ENCODE results near the gene NPM3. TPM values are rescaled to one million over a fixed set of nuclear protein-coding genes. Genes with fewer than 3 reads are reported as not detected.
A peak's percentile ranks its signal among the peaks of the same experiment; 100 is the strongest.

NPM3 gene, protein sequence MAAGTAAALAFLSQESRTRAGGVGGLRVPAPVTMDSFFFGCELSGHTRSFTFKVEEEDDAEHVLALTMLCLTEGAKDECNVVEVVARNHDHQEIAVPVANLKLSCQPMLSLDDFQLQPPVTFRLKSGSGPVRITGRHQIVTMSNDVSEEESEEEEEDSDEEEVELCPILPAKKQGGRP
- total RNA-seq, result 128 and 158 TPM in 2 replicates

DNA sequence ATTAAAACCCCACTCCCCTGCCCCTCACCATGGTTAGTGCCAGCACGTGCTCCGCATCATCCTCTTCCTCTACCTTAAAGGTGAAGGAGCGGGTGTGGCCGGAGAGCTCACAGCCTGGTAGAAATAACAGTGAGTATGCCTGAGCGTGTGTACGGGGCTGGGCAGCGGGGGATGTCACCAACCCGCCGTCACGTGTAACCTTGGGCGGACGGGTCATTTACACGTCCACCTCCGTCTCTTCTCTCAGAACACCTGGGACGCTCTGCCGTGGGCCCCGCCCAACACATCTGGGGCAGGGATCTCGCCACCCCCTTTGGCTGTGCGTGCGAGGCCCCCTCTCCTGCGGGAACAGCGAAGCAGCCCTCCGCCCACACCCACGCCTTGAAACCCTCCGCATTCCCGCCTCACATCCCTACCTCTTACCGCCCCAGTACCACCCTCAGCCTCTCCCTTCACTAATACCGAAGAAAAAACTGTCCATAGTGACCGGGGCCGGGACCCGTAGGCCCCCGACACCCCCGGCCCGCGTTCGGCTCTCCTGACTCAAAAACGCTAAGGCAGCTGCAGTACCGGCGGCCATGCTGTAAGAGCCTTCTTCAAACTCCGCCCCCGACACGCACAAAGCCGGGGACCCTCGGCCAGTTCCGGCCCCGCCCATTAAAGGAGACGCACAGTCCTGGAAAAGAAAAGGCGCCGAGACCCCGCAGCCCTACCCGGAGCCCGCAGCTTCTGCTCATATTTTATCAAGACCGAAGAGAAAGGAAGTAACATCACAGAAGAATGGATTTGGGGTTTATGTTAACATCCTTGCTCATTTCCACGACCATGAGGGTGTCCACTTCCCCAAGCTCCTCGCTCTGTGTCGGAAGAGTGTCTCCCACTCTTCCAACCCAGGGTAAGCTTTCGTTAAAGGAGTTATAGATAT lies at the start of gene NPM3:
NPM3 (minus strand) TSS at position 636 of the 925 bp plus-strand sequence; CDS start at position 580, 56 bp downstream.
- peak; percentile 60 for DNase-seq (ENCODE audit: low read depth)
- H3K4me3 ChIP-seq (ENCODE audit: low read depth, low read length), result peak within 1 kb of the TSS; percentile 95
- H3K36me3 ChIP-seq (ENCODE audit: control insufficient read depth, insufficient read depth, low read length), result peaks cover 17% of the 10 kb centered on the region
- TF ChIP-seq, protein P1, sequence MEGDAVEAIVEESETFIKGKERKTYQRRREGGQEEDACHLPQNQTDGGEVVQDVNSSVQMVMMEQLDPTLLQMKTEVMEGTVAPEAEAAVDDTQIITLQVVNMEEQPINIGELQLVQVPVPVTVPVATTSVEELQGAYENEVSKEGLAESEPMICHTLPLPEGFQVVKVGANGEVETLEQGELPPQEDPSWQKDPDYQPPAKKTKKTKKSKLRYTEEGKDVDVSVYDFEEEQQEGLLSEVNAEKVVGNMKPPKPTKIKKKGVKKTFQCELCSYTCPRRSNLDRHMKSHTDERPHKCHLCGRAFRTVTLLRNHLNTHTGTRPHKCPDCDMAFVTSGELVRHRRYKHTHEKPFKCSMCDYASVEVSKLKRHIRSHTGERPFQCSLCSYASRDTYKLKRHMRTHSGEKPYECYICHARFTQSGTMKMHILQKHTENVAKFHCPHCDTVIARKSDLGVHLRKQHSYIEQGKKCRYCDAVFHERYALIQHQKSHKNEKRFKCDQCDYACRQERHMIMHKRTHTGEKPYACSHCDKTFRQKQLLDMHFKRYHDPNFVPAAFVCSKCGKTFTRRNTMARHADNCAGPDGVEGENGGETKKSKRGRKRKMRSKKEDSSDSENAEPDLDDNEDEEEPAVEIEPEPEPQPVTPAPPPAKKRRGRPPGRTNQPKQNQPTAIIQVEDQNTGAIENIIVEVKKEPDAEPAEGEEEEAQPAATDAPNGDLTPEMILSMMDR (IDR thresholded peaks at IDR 0.05; ENCODE audit: insufficient read depth, low read length, severe bottlenecking), result no peak
- H3K27me3 ChIP-seq (ENCODE audit: control insufficient read depth, insufficient read depth, low read length), result no peaks in the 10 kb centered on the region
- no peak for FAIRE-seq

DNA sequence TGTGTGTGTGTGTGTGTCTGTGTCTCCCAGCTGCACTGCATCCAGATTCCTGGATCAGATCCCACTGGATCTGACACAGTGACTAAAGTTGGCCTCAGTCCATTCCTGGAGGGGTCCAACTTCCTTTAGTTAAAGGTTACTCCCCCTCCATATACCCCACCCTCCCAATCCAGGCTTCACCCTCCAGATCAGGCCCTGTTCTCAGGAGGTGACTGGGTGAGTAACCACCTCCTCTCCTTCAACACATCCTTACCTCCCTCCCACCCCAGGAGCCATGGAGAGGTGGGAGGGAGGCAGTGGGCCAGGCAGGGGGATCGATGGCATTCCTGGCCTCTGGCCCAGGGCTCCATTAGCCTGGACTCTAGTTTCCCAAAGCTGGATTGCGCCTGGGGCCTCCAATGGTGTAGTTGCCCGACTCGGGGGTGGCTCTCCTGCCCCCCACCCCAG lies 49.1 kb upstream of the NPM3 start:
- FAIRE-seq (no peak), DNase-seq (ENCODE audit: low read depth) (no peak)
- Histone ChIP-seq H3K4me3 (ENCODE audit: low read depth, low read length) (no peak overlapping the region), H3K27me3 (ENCODE audit: control insufficient read depth, insufficient read depth, low read length) (no peaks in the 10 kb centered on the region), H3K36me3 (ENCODE audit: control insufficient read depth, insufficient read depth, low read length) (peaks cover 1% of the 10 kb centered on the region)
- TF ChIP-seq, protein P1 (IDR thresholded peaks at IDR 0.05; ENCODE audit: insufficient read depth, low read length, severe bottlenecking), result no peak

DNA sequence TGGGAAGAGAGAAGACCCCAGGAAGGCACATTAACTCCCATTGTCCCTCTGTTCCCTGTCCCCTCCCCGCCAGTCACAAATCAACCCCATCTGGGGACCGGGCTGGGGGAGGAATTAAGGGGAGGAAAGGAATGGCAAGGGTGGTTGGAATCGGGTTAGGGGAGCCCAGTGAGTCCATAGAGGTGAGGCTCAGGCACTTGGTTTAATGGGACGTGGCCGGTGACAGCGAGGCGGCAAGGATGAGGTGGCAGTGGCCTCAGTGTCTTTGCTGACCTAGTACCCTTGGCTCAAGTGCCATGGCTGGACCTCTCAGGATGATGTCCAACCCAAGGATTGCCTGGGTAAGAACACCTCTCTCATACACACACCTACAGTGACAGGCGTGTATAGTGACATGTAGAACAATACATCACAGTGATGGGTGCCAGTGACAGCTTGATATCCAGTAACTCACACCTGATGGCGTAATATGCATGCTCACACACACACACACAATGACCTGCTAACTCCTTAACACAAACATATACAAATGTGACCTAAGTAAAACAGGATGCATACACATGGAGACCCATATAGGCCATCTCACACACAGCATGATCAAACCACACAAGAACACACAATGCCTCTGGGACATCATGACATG lies 48.0 kb upstream of the NPM3 start:
- Histone ChIP-seq H3K4me3 (ENCODE audit: low read depth, low read length) (peak overlapping the region; percentile 49), H3K27me3 (ENCODE audit: control insufficient read depth, insufficient read depth, low read length) (no peaks in the 10 kb centered on the region), H3K36me3 (ENCODE audit: control insufficient read depth, insufficient read depth, low read length) (peaks cover 1% of the 10 kb centered on the region)
- peak; percentile 95 for FAIRE-seq
- TF ChIP-seq, protein P1 (IDR thresholded peaks at IDR 0.05; ENCODE audit: insufficient read depth, low read length, severe bottlenecking), result no peak
- DNase-seq (ENCODE audit: low read depth), result no peak

DNA sequence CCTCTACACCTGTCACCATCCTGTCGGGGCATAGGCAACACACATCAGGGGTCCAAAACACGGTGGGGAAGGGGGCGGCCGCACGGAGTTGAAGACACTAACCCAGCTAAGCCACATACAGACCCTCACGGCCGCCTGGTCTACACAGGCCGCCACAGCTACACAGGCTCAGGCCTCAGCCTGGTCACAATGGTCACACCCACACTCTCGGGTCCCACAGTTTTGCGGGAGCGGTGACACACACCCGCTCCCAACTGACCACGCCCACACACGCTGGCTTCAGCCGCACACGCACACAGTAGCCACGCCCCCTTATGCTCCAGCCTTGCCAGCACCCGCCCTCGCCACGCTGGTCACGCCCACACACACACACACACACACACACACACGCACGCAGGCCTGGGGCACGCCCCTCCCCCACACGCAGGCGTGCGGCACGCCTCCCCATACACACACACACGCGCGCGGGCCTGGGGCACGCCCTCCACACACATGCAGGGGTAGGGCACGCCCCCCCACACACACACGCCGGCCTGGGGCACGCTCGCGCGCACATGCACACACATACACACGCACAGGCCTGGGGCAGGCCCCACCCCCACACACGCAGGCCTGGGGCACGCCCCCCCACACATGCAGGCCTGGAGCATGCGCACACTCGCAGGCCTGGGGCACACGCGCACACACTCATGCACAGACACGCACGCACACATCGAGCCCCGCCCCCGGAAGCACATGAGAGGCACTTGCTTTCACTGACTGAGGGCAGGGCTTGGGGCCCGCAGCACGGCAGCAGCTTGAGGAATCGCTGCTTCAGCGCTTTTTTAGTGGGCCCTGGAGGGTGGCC lies 47.3 kb upstream of the NPM3 start:
- H3K27me3 ChIP-seq (ENCODE audit: control insufficient read depth, insufficient read depth, low read length), result no peaks in the 10 kb centered on the region
- DNase-seq (ENCODE audit: low read depth) (peak; percentile 73), FAIRE-seq (peak; percentile 86)
- H3K36me3 ChIP-seq (ENCODE audit: control insufficient read depth, insufficient read depth, low read length), result peaks cover 1% of the 10 kb centered on the region
- TF ChIP-seq, protein P1 (IDR thresholded peaks at IDR 0.05; ENCODE audit: insufficient read depth, low read length, severe bottlenecking), result no peak
- H3K4me3 ChIP-seq (ENCODE audit: low read depth, low read length), result peak overlapping the region; percentile 49

DNA sequence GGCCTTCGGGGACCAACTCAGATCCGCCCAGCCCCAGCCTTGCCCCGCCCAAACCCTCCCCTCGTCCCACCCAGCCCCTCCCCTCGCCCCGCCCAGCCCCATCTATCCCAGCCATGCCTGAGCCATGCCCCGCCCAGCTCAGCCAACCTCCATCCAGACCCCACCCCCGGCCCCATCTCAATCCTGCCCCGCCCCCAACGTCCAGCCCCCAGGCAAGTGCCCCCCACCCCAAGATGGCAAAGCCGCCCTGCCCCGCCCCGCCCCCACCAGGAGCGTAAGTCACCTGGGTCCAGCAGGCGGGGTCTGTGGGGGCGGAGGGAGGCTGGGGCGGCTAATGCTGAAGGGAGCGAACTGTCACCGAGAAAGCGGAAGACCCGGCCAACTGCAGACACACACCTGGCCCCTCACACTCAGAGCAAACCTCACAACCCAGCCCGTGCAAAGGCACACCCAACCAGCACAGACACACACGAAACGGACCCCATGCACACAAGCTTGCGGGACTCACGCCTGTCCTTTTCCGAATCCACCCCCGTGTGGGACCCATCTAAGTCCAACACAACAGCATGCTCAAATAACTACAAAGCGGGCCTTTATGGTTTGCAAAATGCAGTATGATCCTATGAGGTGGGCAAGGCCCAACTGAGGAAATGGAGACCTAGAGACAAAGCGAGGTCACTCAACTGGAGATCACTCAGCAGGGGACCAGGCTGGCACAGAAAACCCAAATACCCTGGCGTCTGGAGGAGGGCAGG lies 46.5 kb upstream of the NPM3 start:
- Histone ChIP-seq H3K36me3 (ENCODE audit: control insufficient read depth, insufficient read depth, low read length) (peaks cover 1% of the 10 kb centered on the region), H3K4me3 (ENCODE audit: low read depth, low read length) (peak overlapping the region; percentile 49), H3K27me3 (ENCODE audit: control insufficient read depth, insufficient read depth, low read length) (no peaks in the 10 kb centered on the region)
- TF ChIP-seq, protein P1 (IDR thresholded peaks at IDR 0.05; ENCODE audit: insufficient read depth, low read length, severe bottlenecking), result no peak
- FAIRE-seq, result no peak
- no peak for DNase-seq (ENCODE audit: low read depth)

All from bronchial epithelial cell (primary cell).